GM23338 (cell line): ENCODE measurements around the gene ZNF784. TPM values are rescaled to one million over a fixed set of nuclear protein-coding genes. Genes with fewer than 3 reads are reported as not detected.

Experiments used
- ATAC-seq: fragments of 200-7000 bp; cut with Tn5 transposase; 3 replicates; pipeline ENCODE4 v1.9.1; 2020
- DNase-seq: peaks from one replicate; pipeline ENCODE4 v3.0.0-alpha.2; 2015; ENCODE audit warnings: low spot score
- H2AFZ ChIP-seq: fragments of 200-600 bp; sonication (generic); 2 replicates; pipeline ENCODE4 v1.8.0; 2016; ENCODE audit warnings: antibody characterized with exemption, mild to moderate bottlenecking, moderate library complexity
- H3F3A ChIP-seq: fragments of 200-600 bp; sonication (generic); replicated peaks from 2 replicates; pipeline ENCODE4 v1.8.0; 2017; ENCODE audit warnings: antibody characterized with exemption, mixed run types, low read depth
- H3K27ac ChIP-seq: fragments of 200-600 bp; sonication (generic); 2 replicates; pipeline ENCODE4 v1.6.1; 2016; ENCODE audit warnings: low read depth
- H3K27me3 ChIP-seq: fragments of 200-600 bp; sonication (generic); 2 replicates; pipeline ENCODE4 v1.8.0; 2016; ENCODE audit warnings: mild to moderate bottlenecking, mixed run types, moderate library complexity; ENCODE audit not compliant: insufficient read depth
- H3K36me3 ChIP-seq: fragments of 200-600 bp; sonication (generic); 2 replicates; pipeline ENCODE4 v1.8.0; 2016; ENCODE audit warnings: mild to moderate bottlenecking; ENCODE audit not compliant: insufficient read depth
- H3K4me1 ChIP-seq: fragments of 200-600 bp; sonication (generic); 2 replicates; pipeline ENCODE4 v1.8.0; 2016; ENCODE audit warnings: mild to moderate bottlenecking, moderate library complexity; ENCODE audit not compliant: insufficient read depth
- H3K4me2 ChIP-seq: fragments of 200-600 bp; sonication (generic); 2 replicates; pipeline ENCODE4 v1.7.1; 2017; ENCODE audit warnings: mixed run types
- H3K4me3 ChIP-seq: fragments of 200-600 bp; sonication (generic); 2 replicates; pipeline ENCODE4 v1.6.1; 2016; ENCODE audit warnings: mixed run types
- H3K79me2 ChIP-seq: fragments of 200-600 bp; sonication (generic); replicated peaks from 2 replicates; pipeline ENCODE4 v1.8.0; 2017; ENCODE audit warnings: mild to moderate bottlenecking; ENCODE audit not compliant: insufficient read depth
- H3K9me2 ChIP-seq: fragments of 200-600 bp; sonication (generic); 2 replicates; pipeline ENCODE4 v1.8.0; 2017; ENCODE audit not compliant: insufficient read depth
- H4K20me1 ChIP-seq: fragments of 200-600 bp; sonication (generic); replicated peaks from 2 replicates; pipeline ENCODE4 v1.8.0; 2017; ENCODE audit warnings: mild to moderate bottlenecking; ENCODE audit not compliant: insufficient read depth
- H3K27ac Mint-ChIP-seq: 2 replicates; pipeline ENCODE4 v1.8.0; 2020; ENCODE audit warnings: inconsistent platforms, mild to moderate bottlenecking, moderate library complexity, mixed read lengths
- H3K27me3 Mint-ChIP-seq: 3 replicates; pipeline ENCODE4 v1.8.0; 2022; ENCODE audit warnings: low read depth, mild to moderate bottlenecking, moderate library complexity, mixed read lengths, inconsistent platforms; ENCODE audit not compliant: insufficient read depth, poor library complexity
- H3K36me3 Mint-ChIP-seq: 3 replicates; pipeline ENCODE4 v1.8.0; 2021; ENCODE audit warnings: low read depth, mild to moderate bottlenecking, inconsistent platforms, moderate library complexity, mixed read lengths
- H3K4me1 Mint-ChIP-seq: 3 replicates; pipeline ENCODE4 v1.8.0; 2020; ENCODE audit warnings: mild to moderate bottlenecking, inconsistent platforms, mixed read lengths
- H3K4me3 Mint-ChIP-seq: 3 replicates; pipeline ENCODE4 v1.8.0; 2021; ENCODE audit warnings: moderate library complexity, mild to moderate bottlenecking, inconsistent platforms, mixed read lengths
- H3K9me3 Mint-ChIP-seq: 3 replicates; pipeline ENCODE4 v1.8.0; 2020; ENCODE audit warnings: moderate library complexity, mild to moderate bottlenecking, inconsistent platforms, mixed read lengths
- CREB1 ChIP-seq: fragments of 250-450 bp; sonication (Bioruptor Pico); IDR thresholded peaks from 2 replicates; pipeline ENCODE4 v1.5.0; 2020; ENCODE audit warnings: low read depth, mild to moderate bottlenecking, moderate library complexity
- NANOG ChIP-seq: IDR thresholded peaks from 2 replicates; pipeline ENCODE4 v1.6.1; 2016; ENCODE audit warnings: antibody characterized with exemption, borderline replicate concordance
- ZNF114 ChIP-seq: fragments of 250-450 bp; sonication (Bioruptor Pico); IDR thresholded peaks from 2 replicates; pipeline ENCODE4 v1.5.0; 2020; ENCODE audit warnings: mild to moderate bottlenecking, moderate library complexity
- ZNF331 ChIP-seq: fragments of 250-450 bp; sonication (Bioruptor Pico); IDR thresholded peaks from 2 replicates; pipeline ENCODE4 v1.5.0; 2020; ENCODE audit warnings: low read depth, mild to moderate bottlenecking, moderate library complexity
- polyA plus RNA-seq: library from polyadenylated mRNA; unstranded; fragments of >200 nt; fragmentation: Nextera tagmentation; extraction: Ambion mirVana; gene quantifications from 2 replicates; pipeline ENCODE4 v1.2.1, GENCODE V29; 2016
- total RNA-seq: library from RNA; depleted of rRNA; stranded (reverse); fragments of >200 nt; shearing (Covaris generic); gene quantifications from 2 replicates; pipeline ENCODE4 v1.2.3, GENCODE V29; 2014
- TF ChIP-seq, protein P1 (sequence below), 2 experiments: fragments of 200-600 bp in 1 of 2; sonication (generic) in 1 of 2; conservative IDR thresholded peaks; 2 replicates each; pipeline versions ENCODE4 v1.5.1 to v1.6.1; 2016 to 2017; ENCODE audit warnings: antibody characterized with exemption in 2 of 2, low read depth in 2 of 2, mild to moderate bottlenecking in 2 of 2, moderate library complexity in 1 of 2
- TF ChIP-seq, protein P2 (sequence below): IDR thresholded peaks from 2 replicates; pipeline ENCODE4 v1.6.1; 2016; ENCODE audit warnings: antibody characterized with exemption
- TF ChIP-seq, protein P3 (sequence below): IDR thresholded peaks from one replicate; pipeline ENCODE4 v1.6.1; 2018; ENCODE audit warnings: antibody characterized with exemption; ENCODE audit not compliant: unreplicated experiment

The ZNF784 gene
- total and polyA plus RNA-seq, 2 experiments from 2014 or later: 1.5 to 6.7 TPM

DNA sequence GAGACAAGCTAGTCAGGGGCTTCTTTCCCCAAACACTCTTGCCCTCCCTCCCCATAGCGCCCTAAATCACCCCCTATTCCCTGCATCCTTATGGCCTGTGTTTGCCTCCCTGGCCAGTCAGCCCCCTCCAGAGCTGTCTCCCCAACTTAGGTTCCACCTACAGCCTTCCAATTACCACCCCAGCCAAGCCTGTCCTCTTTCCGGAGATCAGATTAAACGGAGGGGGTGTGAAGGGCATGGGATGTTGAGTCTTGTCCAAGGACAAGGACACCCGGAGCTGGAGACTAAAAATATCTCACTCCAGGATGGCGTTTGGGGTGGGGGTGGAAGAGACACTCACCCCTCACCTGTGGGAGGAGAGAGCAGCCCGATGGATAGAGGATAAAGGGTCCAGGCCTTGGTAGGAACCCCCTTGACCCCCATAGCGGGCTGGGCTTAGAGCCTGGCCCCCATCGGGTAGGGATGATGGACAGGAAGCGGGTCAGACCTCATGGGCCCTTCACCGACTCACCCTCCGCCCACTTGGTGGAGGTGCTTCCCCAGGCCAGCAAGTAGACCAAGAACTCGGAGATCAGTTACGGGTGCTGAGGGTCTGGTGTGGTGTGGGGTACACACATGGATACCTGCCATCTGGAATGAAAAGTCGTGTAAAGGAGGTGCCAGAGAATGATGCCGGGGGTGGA, 12.9 kb downstream of the ZNF784 start (continued):
- TF ChIP-seq, protein P1, sequence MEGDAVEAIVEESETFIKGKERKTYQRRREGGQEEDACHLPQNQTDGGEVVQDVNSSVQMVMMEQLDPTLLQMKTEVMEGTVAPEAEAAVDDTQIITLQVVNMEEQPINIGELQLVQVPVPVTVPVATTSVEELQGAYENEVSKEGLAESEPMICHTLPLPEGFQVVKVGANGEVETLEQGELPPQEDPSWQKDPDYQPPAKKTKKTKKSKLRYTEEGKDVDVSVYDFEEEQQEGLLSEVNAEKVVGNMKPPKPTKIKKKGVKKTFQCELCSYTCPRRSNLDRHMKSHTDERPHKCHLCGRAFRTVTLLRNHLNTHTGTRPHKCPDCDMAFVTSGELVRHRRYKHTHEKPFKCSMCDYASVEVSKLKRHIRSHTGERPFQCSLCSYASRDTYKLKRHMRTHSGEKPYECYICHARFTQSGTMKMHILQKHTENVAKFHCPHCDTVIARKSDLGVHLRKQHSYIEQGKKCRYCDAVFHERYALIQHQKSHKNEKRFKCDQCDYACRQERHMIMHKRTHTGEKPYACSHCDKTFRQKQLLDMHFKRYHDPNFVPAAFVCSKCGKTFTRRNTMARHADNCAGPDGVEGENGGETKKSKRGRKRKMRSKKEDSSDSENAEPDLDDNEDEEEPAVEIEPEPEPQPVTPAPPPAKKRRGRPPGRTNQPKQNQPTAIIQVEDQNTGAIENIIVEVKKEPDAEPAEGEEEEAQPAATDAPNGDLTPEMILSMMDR (conservative IDR thresholded peaks at IDR 0.05; ENCODE audit: low read depth in 2 of 2): no peak
- TF ChIP-seq, protein P2, sequence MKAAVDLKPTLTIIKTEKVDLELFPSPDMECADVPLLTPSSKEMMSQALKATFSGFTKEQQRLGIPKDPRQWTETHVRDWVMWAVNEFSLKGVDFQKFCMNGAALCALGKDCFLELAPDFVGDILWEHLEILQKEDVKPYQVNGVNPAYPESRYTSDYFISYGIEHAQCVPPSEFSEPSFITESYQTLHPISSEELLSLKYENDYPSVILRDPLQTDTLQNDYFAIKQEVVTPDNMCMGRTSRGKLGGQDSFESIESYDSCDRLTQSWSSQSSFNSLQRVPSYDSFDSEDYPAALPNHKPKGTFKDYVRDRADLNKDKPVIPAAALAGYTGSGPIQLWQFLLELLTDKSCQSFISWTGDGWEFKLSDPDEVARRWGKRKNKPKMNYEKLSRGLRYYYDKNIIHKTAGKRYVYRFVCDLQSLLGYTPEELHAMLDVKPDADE: no peak
- TF ChIP-seq NANOG (no peak), ZNF331 (CRISPR knock-in tag) (no peak)
- TF ChIP-seq, protein P3, sequence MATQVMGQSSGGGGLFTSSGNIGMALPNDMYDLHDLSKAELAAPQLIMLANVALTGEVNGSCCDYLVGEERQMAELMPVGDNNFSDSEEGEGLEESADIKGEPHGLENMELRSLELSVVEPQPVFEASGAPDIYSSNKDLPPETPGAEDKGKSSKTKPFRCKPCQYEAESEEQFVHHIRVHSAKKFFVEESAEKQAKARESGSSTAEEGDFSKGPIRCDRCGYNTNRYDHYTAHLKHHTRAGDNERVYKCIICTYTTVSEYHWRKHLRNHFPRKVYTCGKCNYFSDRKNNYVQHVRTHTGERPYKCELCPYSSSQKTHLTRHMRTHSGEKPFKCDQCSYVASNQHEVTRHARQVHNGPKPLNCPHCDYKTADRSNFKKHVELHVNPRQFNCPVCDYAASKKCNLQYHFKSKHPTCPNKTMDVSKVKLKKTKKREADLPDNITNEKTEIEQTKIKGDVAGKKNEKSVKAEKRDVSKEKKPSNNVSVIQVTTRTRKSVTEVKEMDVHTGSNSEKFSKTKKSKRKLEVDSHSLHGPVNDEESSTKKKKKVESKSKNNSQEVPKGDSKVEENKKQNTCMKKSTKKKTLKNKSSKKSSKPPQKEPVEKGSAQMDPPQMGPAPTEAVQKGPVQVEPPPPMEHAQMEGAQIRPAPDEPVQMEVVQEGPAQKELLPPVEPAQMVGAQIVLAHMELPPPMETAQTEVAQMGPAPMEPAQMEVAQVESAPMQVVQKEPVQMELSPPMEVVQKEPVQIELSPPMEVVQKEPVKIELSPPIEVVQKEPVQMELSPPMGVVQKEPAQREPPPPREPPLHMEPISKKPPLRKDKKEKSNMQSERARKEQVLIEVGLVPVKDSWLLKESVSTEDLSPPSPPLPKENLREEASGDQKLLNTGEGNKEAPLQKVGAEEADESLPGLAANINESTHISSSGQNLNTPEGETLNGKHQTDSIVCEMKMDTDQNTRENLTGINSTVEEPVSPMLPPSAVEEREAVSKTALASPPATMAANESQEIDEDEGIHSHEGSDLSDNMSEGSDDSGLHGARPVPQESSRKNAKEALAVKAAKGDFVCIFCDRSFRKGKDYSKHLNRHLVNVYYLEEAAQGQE: no peak

- H3K36me3 Mint-ChIP-seq: peaks cover 35% of the 10 kb centered on the region
- Histone ChIP-seq H3K36me3 (peaks cover 5% of the 10 kb centered on the region; the same call in 1 of the 2 replicates), H3F3A (peaks cover 16% of the 10 kb centered on the region), H3K27me3 (no peaks in the 10 kb centered on the region), H2AFZ (no peak overlapping the region), H3K9me2 (no peaks in the 10 kb centered on the region), H3K4me3 (no peak overlapping the region), H3K27ac (no peak overlapping the region), H3K4me1 (peaks cover 5% of the 10 kb centered on the region), H3K79me2 (peaks cover 16% of the 10 kb centered on the region), H3K4me2 (no peak overlapping the region), H4K20me1 (peaks cover 33% of the 10 kb centered on the region)
- no peak overlapping the region for H3K27ac Mint-ChIP-seq
- no peak overlapping the region for H3K4me3 Mint-ChIP-seq
- DNase-seq (no peak), ATAC-seq (no peak)
- H3K27me3 Mint-ChIP-seq: peaks cover 28% of the 10 kb centered on the region
- H3K4me1 Mint-ChIP-seq: peaks cover 17% of the 10 kb centered on the region
- no peaks in the 10 kb centered on the region; the same call in 2 of the 3 replicates for H3K9me3 Mint-ChIP-seq
- no peak for TF ChIP-seq NANOG
- TF ChIP-seq ZNF331 (CRISPR knock-in tag): no peak
- TF ChIP-seq CREB1 (CRISPR knock-in tag): no peak
- no peak for TF ChIP-seq ZNF114 (CRISPR knock-in tag)
- TF ChIP-seq, protein P3: no peak
Measured at GRCh38 chr19:55609326-55609725, 15.0 kb downstream of the ZNF784 start.
